GM08714 (cell line): Measurements from ENCODE around the gene PSMD7.
"Not testable (repeated sequence)": the region's sequence is repeated elsewhere in the genome, so short reads cannot be mapped to it uniquely, and the experiment has no call there.

ENCODE experiments used
- H3K4me3 ChIP-seq: fragments of 200-500 bp; sonication (Bioruptor generic); 2 replicates; pipeline ENCODE4 v1.5.1; 2014; ENCODE audit warnings: mild to moderate bottlenecking, low read length, inconsistent platforms
- ZNF274 ChIP-seq: IDR thresholded peaks from 2 replicates; pipeline ENCODE4 v1.6.1; 2012; ENCODE audit warnings: mild to moderate bottlenecking, low read depth, low read length

Gene PSMD7

GRCh38 chr16:74309789-74310781, 13.5 kb downstream of the PSMD7 start:
- TF ChIP-seq ZNF274: no peak

DNA sequence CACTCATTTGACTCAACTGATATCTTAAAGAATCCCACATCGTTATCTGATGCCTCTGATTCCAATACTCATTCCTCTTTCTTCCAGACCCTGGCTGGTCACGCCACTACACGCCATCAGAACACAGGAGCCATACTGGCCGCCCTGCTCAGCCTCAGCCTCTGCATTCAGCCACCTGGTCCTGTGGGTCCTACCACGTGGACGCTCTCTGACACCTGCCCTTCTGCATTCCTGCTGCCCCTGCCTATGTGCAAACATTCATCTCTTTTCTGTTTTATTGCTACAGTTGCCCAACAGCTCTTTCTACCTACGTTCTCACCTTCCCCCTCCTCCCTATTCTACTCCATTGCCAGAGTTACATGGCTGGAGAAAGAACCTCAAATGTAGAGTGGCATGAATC, 18.4 kb downstream of the PSMD7 start:
- H3K4me3 ChIP-seq: no peak overlapping the region
- no peak for TF ChIP-seq ZNF274

More at GRCh38 chr16:74309789-74310781, 13.5 kb downstream of the PSMD7 start:
- no peak overlapping the region for H3K4me3 ChIP-seq

- TF ChIP-seq ZNF274: no peak
- H3K4me3 ChIP-seq: no peak overlapping the region
These were observed 24.1 kb downstream of the PSMD7 start for GRCh38 chr16:74320707-74321106.

- TF ChIP-seq ZNF274: no peak
- no peak overlapping the region for H3K4me3 ChIP-seq
These were observed 24.7 kb downstream of the PSMD7 start for GRCh38 chr16:74321356-74321755.

DNA sequence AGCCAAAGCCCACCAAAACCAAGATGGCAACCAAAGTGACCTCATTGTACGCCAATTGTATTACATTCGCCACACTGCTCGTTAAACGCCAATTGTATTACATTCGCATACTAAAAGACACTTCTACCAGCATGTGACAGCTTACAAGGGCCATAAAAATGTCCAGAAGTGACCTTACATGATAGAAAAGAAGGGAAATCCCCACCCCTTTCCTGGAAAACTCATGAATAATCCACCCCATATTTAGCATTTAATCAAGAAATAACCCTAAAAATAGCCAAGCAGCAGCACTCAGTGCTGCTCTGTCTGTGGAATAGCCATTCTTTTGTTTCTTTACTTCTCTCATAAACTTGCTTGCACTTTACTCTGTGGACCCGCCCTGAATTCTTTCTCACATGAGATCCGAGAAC, 25.7 kb downstream of the PSMD7 start:
- TF ChIP-seq ZNF274: no peak
- no peak overlapping the region for H3K4me3 ChIP-seq

DNA sequence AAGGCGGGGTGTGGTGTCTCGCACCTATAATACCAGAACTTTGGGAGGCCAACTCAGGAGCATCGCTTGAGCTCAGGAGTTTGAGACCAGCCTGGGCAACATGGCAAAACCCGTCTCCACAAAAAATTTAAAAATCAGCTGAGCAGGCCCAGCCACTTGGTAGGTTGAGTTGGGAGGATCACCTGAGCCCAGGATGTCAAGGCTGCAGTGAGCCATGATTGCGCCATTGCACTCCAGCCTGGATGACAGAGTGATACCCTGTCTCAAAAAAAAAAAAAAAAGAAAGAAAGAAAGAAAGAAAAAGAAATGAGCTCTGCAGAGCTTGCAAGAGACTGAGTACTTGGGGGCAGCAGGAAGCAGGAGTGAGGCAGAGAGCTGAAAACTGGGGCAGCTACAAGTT, 28.2 kb downstream of the PSMD7 start:
- not testable (repeated sequence) for H3K4me3 ChIP-seq

DNA sequence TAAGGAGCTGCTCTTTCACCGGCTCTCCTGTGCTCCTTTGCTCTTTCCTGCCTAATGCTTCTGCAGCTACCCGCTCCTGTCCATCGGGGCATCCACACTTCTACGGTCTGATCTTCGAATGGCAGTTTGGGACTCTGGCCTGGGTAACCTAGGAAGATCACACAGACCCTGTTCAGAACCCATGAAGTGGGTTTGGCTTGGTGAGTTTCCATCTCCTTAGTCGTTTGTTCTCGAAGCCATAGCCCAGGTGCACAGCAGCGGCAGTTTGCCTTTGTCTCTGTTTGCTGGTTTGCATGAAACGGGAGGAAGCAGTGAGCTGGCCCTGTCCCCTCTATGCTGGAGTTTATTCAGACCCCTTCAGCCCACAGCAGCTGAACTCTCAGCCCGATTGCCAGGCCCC, 29.0 kb downstream of the PSMD7 start:
- no peak for TF ChIP-seq ZNF274
- H3K4me3 ChIP-seq: no peak overlapping the region

DNA sequence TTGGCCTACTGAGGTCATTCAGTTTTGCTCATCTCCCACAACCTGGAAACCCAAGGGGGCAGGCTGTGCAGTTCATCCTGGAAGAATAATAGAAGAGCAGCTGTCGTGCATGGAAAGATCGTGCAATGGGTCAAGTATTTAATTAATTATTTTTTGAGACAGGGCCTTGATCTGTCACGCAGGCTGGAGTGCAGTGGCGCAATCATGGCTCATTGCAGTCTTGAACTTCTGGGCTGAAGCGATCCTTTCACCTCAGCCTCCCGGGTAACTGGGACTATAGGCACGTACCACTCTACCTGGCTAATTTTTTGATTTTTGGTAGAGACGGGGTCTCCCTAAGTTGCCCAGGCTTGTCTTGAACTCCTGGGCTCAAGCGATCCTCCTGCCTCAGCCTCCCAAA, 31.7 kb downstream of the PSMD7 start:
- not testable (repeated sequence) for H3K4me3 ChIP-seq

DNA sequence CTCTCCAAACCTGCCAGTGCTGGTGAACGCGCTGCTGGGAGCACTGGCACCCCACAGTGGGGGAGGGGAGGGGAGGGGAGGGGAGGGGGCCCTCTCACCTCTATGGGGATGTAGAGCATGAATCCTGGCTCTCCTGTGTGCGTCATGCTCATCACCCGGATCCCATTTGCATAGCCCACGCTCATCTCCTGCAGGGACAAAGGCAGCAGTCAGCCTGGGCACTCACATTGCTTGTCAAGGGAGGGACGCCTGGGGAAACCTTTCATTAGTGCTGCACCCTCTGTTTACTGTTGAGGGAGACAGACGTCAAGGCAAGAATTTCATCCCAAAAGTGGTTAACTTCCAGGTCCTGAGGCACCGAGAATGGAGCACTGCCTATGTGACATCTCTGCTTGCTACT, 35.9 kb downstream of the PSMD7 start:
- not testable (repeated sequence) for H3K4me3 ChIP-seq

GRCh38 chr16:74337506-74337905, 40.9 kb downstream of the PSMD7 start:
- H3K4me3 ChIP-seq: not testable (repeated sequence)

DNA sequence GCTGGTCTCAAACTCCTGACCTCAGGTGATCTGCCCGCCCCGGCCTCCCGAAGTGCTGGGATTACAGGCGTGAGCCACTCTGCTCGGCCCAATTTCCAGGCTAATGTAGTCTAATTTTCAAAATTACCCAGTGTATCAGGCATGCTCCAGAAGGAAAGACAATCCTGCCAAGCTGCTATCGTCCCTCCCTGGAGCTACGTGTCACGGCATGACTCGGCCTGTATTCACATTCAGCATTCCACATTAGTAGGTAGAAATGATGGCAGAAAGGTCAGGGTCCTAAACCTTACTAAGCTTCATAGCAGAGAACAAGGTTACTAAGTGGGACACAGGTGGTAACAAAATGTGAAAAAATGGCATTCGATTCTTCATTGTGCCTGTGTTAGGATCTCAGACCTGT, 42.6 kb downstream of the PSMD7 start:
- H3K4me3 ChIP-seq: not testable (repeated sequence)

- not testable (repeated sequence) for H3K4me3 ChIP-seq
These were observed 56.4 kb downstream of the PSMD7 start for GRCh38 chr16:74353038-74353437.
